Large intestine (tissue), 3 donors: Measurements from ENCODE around the gene DNA2. TPM values are rescaled to one million over a fixed set of nuclear protein-coding genes. Genes with fewer than 3 reads are reported as not detected.
"Not testable (repeated sequence)": the region's sequence is repeated elsewhere in the genome, so short reads cannot be mapped to it uniquely, and the experiment has no call there.

Experiments
- DNase-seq, 2 donors: peaks; one replicate each; pipeline versions ENCODE4 v3.0.0 to v3.0.0-alpha.2; 2013
- H3K27ac ChIP-seq: one replicate; pipeline ENCODE4 v1.5.1; 2013; ENCODE audit warnings: low read length
- H3K27me3 ChIP-seq: 2 replicates; pipeline ENCODE4 v1.6.1; 2013; ENCODE audit warnings: low read length; ENCODE audit not compliant: control insufficient read depth, insufficient read depth
- H3K36me3 ChIP-seq: 2 replicates; pipeline ENCODE4 v1.6.1; 2013; ENCODE audit warnings: low read length; ENCODE audit not compliant: control insufficient read depth, insufficient read depth
- H3K4me1 ChIP-seq: one replicate; pipeline ENCODE4 v1.6.1; 2013; ENCODE audit warnings: low read length; ENCODE audit not compliant: control insufficient read depth, insufficient read depth
- H3K4me3 ChIP-seq: one replicate; pipeline ENCODE4 v1.5.1; 2013; ENCODE audit warnings: low read length
- H3K9me3 ChIP-seq: one replicate; pipeline ENCODE4 v1.6.1; 2013; ENCODE audit warnings: mild to moderate bottlenecking, low read depth, low read length, moderate library complexity; ENCODE audit not compliant: control insufficient read depth
- WGBS: methylation state at CpG from one replicate; pipeline ENCODE4 v1.1.5; 2013; ENCODE audit warnings: low lambda C conversion rate; ENCODE audit not compliant: insufficient coverage; 5-methylcytosine and 5-hydroxymethylcytosine counted together
- polyA plus RNA-seq: library from polyadenylated mRNA; unstranded; fragments of 120-200 nt; gene quantifications from one replicate; pipeline ENCODE4 v1.2.1, GENCODE V29; 2013

Gene DNA2
- polyA plus RNA-seq, 1 donor: 7.9 TPM

DNA sequence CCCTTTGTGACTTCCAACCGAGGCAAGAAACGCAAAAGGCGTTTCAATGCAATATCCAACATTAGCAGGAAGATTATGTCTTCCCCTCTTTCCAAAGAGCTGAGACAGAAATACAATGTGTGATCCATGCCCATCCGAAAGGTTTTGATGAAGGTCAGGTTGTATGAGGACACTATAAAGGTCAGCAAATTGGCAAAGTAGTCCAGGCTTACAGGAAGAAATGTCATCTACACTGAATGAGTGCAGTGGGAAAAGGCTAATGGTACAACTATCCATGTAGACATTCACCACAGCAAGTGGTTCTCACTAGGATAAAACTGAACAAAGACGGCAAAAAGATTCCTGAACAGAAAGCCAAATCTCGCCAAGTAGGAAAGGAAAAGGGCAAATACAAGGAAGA is 27.8 kb upstream of the DNA2 start:
- Histone ChIP-seq H3K27ac (no peak overlapping the region), H3K4me3 (no peak overlapping the region), H3K27me3 (no peaks in the 10 kb centered on the region), H3K36me3 (peaks cover 48% of the 10 kb centered on the region), H3K4me1 (no peaks in the 10 kb centered on the region), H3K9me3 (no peaks in the 10 kb centered on the region)
- DNase-seq: no peak
- 100% methylated on average over 4 of the region's 6 CpGs for WGBS

DNA sequence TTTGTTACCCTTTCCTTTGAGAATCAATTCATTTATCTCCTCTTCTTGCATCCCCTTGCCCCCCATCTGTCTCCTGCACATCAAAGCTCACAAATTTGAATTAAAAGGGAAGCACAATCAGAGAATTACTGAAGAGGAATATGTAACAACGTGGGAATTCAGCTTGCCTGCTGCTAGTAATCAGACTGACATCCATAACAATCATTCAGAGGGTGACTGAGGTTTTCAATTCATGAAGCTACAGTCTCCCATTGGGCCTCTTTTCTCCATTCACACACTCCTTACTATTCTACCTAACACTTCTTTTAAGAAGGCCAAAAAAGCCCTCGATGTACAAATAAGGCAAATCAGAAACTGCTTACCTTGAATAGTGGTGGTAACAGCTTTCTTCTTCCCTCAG is 24.3 kb upstream of the DNA2 start:
- WGBS: no CpG with 5 or more reads among the region's 2 CpGs
- DNase-seq: no peak
- Histone ChIP-seq H3K27me3 (no peaks in the 10 kb centered on the region), H3K9me3 (no peaks in the 10 kb centered on the region), H3K27ac (no peak overlapping the region), H3K4me3 (no peak overlapping the region), H3K36me3 (peaks cover 38% of the 10 kb centered on the region), H3K4me1 (no peaks in the 10 kb centered on the region)

DNA sequence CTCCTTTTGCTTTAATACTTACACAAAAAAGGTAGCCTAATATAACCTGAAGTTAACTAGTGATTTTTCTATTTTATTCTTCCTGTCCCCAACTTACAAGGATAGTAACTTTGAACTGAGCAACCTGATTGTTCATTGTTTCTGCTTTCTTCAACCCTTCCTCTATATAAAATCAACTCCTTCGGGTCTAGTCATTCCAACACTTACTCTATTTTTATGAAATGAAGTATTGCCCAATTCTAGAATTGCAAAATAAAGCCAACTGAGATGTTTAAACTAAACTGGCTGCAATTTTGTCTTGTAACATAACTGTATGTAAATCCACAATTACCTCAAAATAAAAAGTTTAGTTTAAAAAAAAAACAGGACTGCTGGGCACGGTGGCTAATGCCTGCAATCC is 20.3 kb upstream of the DNA2 start:
- Histone ChIP-seq H3K36me3 (peaks cover 27% of the 10 kb centered on the region), H3K27me3 (no peaks in the 10 kb centered on the region), H3K4me1 (no peaks in the 10 kb centered on the region), H3K9me3 (no peaks in the 10 kb centered on the region), H3K27ac (no peak overlapping the region), H3K4me3 (no peak overlapping the region)
- WGBS: no CpG with 5 or more reads among the region's 2 CpGs
- DNase-seq: no peak

DNA sequence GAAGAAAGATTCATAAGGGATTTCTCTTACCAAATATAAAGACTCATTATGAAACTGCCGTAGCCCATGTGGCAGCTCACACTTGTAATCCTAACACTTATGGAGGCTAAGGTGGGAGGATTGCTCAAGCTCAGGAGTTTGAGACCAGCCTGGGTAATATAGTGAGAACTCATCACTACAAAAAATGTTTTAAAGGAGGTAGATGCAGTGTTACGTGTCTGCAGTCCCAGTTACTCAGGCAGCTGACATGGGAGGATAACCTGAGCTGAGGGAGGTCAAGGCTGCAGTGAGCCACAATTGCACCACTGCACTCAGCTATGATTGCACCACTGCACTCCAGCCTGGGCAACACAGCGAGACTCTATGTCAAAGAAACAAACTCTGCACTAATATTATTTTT is 18.1 kb upstream of the DNA2 start:
- peaks cover 33% of the 10 kb centered on the region for H3K36me3 ChIP-seq
- no CpG with 5 or more reads among the region's 3 CpGs for WGBS

DNA sequence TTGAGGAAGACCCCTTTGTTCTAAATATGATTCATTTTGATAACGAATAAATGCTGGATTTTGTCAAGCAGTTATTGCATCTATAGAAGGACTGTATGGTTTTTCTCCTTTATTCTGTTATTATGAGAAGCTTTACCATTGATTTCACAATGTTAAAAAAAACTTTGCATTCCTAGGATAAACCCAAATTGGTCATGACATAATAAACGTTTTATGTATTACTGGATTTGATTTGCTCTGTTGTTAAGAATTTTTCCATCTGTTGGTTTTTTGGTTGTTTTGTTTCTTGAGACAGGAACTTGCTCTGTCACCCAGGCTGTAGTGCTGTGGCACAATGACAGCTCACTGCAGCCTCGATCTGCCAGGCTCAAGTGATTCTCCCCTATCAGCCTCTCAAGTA is 2.2 kb upstream of the DNA2 start:
- no peaks in the 10 kb centered on the region for H3K9me3 ChIP-seq
- no peak overlapping the region for H3K27ac ChIP-seq
- H3K4me3 ChIP-seq: no peak overlapping the region
- no peaks in the 10 kb centered on the region for H3K27me3 ChIP-seq
- 93% methylated on average over 2 of the region's 3 CpGs for WGBS
- H3K36me3 ChIP-seq: peaks cover under 1% of the 10 kb centered on the region
- DNase-seq: no peak
- no peaks in the 10 kb centered on the region for H3K4me1 ChIP-seq

More for the DNA sequence above, 18.1 kb upstream of the DNA2 start:
- Histone ChIP-seq H3K27ac (no peak overlapping the region), H3K27me3 (no peaks in the 10 kb centered on the region), H3K4me1 (no peaks in the 10 kb centered on the region), H3K4me3 (no peak overlapping the region), H3K9me3 (no peaks in the 10 kb centered on the region)
- no peak for DNase-seq

DNA sequence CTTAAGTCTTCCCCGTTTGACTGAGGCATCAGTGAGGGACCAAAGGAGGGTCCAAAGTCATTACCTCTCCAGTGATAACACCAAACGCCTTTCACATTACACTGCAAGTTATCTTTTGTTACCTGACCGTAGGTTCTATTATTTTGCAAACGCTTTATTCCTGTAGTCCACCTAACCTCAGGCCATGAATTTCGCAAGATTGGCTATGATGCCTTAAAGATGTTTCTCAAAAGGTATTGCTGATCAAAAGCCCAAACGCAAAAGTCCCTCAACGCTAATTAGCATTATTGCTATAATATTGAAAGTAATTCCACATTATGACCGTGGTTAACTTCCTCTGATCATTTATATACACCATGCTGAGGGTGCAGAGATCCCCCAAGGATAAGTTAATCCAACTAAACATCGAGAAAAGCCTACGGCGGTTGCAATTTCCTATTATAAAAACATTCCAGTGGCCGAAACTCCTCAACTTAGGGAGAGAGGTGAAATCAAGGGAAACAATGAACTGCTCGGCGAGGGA is 649 bp downstream of the DNA2 start:
- peak in 1 of 2 donors; percentile 7 for DNase-seq
- Histone ChIP-seq H3K4me1 (no peaks in the 10 kb centered on the region), H3K9me3 (no peaks in the 10 kb centered on the region), H3K36me3 (peaks cover 10% of the 10 kb centered on the region), H3K27me3 (no peaks in the 10 kb centered on the region), H3K4me3 (peak overlapping the region; percentile 83), H3K27ac (peak overlapping the region; percentile 51)
- whole genome bisulfite sequencing: 0% methylated on average over 4 of the region's 14 CpGs

DNA sequence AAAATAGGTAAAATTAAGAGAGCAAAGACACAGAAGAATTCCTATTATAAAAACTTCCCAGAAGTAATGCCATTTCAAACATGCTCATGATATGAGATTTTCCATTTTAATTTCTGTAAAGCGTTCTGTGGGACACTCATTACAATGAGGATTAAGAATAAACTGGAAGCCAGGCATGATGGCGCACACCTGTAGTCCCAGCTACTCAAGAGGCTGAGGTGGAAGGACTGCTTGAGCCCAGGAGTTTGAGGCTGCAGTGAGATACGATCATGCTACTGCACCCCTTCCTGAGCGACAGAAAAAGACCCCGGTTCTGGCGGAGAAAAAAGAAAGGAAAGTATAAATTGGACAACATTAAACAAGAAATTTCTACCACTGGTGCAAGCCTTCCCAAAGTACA is 1.5 kb downstream of the DNA2 start:
- Histone ChIP-seq H3K4me1 (no peaks in the 10 kb centered on the region), H3K36me3 (peaks cover 10% of the 10 kb centered on the region), H3K27me3 (no peaks in the 10 kb centered on the region), H3K4me3 (no peak overlapping the region), H3K27ac (no peak overlapping the region), H3K9me3 (no peaks in the 10 kb centered on the region)
- 33% methylated on average over 3 of the region's 6 CpGs for WGBS
- no peak for DNase-seq

DNA sequence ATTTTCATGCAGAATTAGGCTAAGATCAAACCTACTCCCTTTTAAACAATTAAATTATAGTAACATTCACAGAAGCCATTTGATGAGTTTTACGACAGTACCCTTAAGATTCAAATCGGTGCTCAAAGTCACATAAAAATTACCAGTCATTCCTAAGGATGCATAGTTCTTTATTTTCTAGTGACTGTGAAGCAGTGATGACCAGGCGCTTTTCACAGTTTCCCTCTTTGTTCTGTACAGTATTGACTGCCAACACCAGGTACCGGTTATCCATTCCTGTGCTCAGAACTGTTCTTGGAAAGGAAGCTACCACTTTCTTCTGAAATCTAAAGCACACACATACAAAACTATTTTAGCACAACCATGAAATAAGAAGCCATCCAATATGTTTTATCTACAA is 1.9 kb downstream of the DNA2 start:
- H3K27me3 ChIP-seq: no peaks in the 10 kb centered on the region
- no peak overlapping the region for H3K4me3 ChIP-seq
- no peak for DNase-seq
- 100% methylated on average over 1 of the region's 4 CpGs for WGBS
- no peaks in the 10 kb centered on the region for H3K9me3 ChIP-seq
- peaks cover 10% of the 10 kb centered on the region for H3K36me3 ChIP-seq
- H3K4me1 ChIP-seq: no peaks in the 10 kb centered on the region
- no peak overlapping the region for H3K27ac ChIP-seq

DNA sequence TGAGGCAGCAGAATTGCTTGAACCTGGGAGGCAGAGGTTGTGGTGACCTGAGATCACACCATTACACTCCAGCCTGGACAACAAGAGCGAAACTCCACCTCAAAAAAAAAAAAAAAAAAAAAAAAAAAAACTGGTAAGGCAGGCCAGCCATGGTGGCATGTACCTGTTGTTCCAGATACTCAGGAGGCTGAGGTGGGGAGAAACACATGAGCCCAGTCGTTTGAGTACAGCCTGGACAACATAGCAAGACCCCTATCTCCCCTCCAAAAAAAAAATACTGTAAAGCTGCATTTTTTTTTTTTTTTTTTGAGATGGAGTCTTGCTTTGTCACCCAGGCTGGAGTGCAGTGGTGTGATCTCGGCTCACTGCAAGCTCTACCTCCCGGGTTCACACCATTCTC is 7.0 kb downstream of the DNA2 start:
- not testable (repeated sequence) for H3K27me3 ChIP-seq, DNase-seq, H3K27ac ChIP-seq, H3K9me3 ChIP-seq, H3K4me1 ChIP-seq, H3K4me3 ChIP-seq
- peaks cover 25% of the 10 kb centered on the region for H3K36me3 ChIP-seq
- WGBS: no CpG with 5 or more reads among the region's 4 CpGs

DNA sequence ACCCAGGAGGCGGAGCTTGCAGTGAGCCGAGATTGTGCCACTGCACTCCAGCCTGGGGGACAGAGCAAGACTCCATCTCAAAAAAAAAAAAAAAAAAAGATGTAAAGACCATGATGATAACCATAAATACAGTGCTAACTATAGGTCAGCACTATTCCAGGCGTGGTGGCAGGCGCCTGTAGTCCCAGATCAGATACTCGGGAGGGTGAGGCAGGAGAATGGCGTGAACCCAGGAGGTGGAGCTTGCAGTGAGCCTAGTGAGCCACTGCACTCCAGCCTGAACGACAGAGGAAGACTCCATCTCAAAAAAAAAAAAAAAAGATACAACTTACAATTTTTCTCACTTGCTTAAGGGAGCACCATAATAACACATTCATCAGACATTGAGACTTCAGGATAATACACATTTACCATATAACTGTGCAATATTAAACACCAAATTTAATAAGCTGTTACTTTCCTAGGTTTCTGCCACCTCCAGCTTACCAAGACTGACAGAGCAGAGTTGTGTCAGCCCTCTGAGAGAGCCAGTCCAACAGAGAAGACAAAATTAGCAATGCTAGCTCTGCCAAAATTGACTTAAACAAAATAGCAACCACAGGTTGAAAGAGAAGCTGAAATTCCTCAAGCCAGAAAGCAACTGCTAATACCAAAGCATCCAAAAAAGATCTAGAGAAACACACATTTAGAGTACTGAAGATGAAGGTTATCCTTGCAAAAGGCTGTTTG is 8.2 kb downstream of the DNA2 start:
- no peak overlapping the region for H3K4me3 ChIP-seq
- H3K9me3 ChIP-seq: no peaks in the 10 kb centered on the region
- H3K36me3 ChIP-seq: peaks cover 26% of the 10 kb centered on the region
- H3K4me1 ChIP-seq: no peaks in the 10 kb centered on the region
- no peaks in the 10 kb centered on the region for H3K27me3 ChIP-seq
- no peak overlapping the region for H3K27ac ChIP-seq
- no CpG with 5 or more reads among the region's 7 CpGs for WGBS
- DNase-seq: no peak

DNA sequence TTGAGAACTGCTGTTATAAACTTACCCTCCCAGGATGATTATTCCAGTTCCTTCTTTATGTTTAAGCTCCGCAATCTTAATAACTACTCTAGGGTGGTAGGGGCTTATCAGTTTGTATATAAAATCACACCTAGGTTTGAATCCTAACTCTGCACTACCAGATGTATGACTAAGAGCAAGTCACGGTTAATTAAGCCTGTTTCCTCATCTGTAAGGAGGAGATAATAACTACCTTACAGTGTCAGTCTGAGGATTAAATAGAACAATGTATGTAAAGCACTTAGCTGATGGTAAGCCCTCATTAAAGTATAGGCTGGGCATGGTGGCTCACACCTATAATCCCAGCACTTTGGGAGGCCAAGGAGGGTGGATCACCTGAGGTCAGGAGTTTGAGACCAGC is 9.2 kb downstream of the DNA2 start:
- Histone ChIP-seq H3K27me3 (no peaks in the 10 kb centered on the region), H3K9me3 (no peaks in the 10 kb centered on the region), H3K27ac (no peak overlapping the region), H3K4me1 (no peaks in the 10 kb centered on the region), H3K4me3 (no peak overlapping the region), H3K36me3 (peaks cover 25% of the 10 kb centered on the region)
- DNase-seq: no peak
- no CpG with 5 or more reads among the region's 2 CpGs for WGBS
